Right renal cortex interstitium (tissue), 3 donors: ENCODE data around the gene PPARGC1A. TPM values are rescaled to one million over a fixed set of nuclear protein-coding genes. Genes with fewer than 3 reads are reported as not detected.

Source experiments
- DNase-seq, 3 donors: peaks; one replicate each; pipeline ENCODE4 v3.0.0-alpha.2; 2013; ENCODE audit warnings: low read depth in 3 of 3, low spot score in 2 of 3
- polyA plus RNA-seq, 3 donors: library from polyadenylated mRNA; unstranded; fragments of 120-200 nt; gene quantifications; one replicate each; pipeline ENCODE4 v1.2.1, GENCODE V29; 2013; ENCODE audit not compliant: insufficient read length in 3 of 3

Gene PPARGC1A
- polyA plus RNA-seq, 3 donors: 28.8 to 36.2 (median 29.2) TPM

GRCh38 chr4:23915459-23916132 lies 25.7 kb upstream of the PPARGC1A start:
- DNase-seq: no peak

GRCh38 chr4:23911675-23912455 lies 22.0 kb upstream of the PPARGC1A start:
- DNase-seq: no peak

GRCh38 chr4:23909671-23910070 lies 19.8 kb upstream of the PPARGC1A start:
- DNase-seq: no peak

GRCh38 chr4:23906839-23907238 lies 17.0 kb upstream of the PPARGC1A start:
- DNase-seq: no peak

GRCh38 chr4:23904639-23905071 lies 14.8 kb upstream of the PPARGC1A start:
- DNase-seq: no peak

GRCh38 chr4:23903859-23904438 lies 14.1 kb upstream of the PPARGC1A start:
- no peak for DNase-seq

- DNase-seq: no peak
These were observed 12.5 kb upstream of the PPARGC1A start for GRCh38 chr4:23902222-23902804.

GRCh38 chr4:23900636-23901035 lies 10.8 kb upstream of the PPARGC1A start:
- no peak for DNase-seq

GRCh38 chr4:23899565-23899964 lies 9.7 kb upstream of the PPARGC1A start:
- DNase-seq: no peak

GRCh38 chr4:23897564-23898109 lies 7.8 kb upstream of the PPARGC1A start:
- no peak for DNase-seq

GRCh38 chr4:23894021-23894420 lies 4.2 kb upstream of the PPARGC1A start:
- no peak for DNase-seq

GRCh38 chr4:23891064-23891421 lies 1.2 kb upstream of the PPARGC1A start:
- DNase-seq: no peak

- DNase-seq: no peak
These were observed 669 bp upstream of the PPARGC1A start for GRCh38 chr4:23890369-23891063.

GRCh38 chr4:23889391-23889790 lies 456 bp downstream of the PPARGC1A start:
- DNase-seq: no peak

- peak in 1 of 3 donors; percentile 41 for DNase-seq
These were observed 1.2 kb downstream of the PPARGC1A start for GRCh38 chr4:23888421-23889319.

- no peak for DNase-seq
These were observed 1.9 kb downstream of the PPARGC1A start for GRCh38 chr4:23887989-23888388.

- DNase-seq: no peak
These were observed 2.7 kb downstream of the PPARGC1A start for GRCh38 chr4:23887173-23887572.

- DNase-seq: no peak
These were observed 3.8 kb downstream of the PPARGC1A start for GRCh38 chr4:23885943-23886590.

- no peak for DNase-seq
These were observed 5.1 kb downstream of the PPARGC1A start for GRCh38 chr4:23884741-23885140.
